22Rv1 (cell line): ENCODE data around the gene UBASH3A.

Source experiments
- ZFX ChIP-seq: fragments of 450-650 bp; IDR thresholded peaks from 2 replicates; pipeline ENCODE4 v1.6.1; 2017; ENCODE audit warnings: antibody characterized with exemption, borderline replicate concordance
- TF ChIP-seq, protein P1 (sequence below): fragments of 450-650 bp; IDR thresholded peaks from 2 replicates; pipeline ENCODE4 v1.5.1; 2017; ENCODE audit warnings: mild to moderate bottlenecking

DNA sequence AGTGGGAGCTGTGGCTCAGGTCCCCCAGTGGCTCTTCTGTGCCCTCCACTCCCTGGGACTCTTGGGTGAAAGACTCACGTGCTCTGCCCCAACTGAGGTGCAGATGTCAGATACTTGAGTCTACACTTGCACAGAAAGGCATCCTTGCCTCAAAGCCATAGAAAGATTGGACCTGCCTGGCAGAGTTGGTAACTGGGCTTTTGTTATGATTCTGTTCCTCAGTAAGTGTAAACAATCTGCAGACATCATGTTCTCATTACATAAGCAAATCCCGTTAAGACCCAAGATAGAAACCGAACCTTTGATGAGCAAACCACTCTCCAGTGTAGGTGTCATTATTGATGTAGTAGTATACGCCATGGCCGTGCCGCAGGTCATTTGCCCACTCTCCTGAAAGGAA is 82.4 kb downstream of the UBASH3A start:
- TF ChIP-seq, protein P1, sequence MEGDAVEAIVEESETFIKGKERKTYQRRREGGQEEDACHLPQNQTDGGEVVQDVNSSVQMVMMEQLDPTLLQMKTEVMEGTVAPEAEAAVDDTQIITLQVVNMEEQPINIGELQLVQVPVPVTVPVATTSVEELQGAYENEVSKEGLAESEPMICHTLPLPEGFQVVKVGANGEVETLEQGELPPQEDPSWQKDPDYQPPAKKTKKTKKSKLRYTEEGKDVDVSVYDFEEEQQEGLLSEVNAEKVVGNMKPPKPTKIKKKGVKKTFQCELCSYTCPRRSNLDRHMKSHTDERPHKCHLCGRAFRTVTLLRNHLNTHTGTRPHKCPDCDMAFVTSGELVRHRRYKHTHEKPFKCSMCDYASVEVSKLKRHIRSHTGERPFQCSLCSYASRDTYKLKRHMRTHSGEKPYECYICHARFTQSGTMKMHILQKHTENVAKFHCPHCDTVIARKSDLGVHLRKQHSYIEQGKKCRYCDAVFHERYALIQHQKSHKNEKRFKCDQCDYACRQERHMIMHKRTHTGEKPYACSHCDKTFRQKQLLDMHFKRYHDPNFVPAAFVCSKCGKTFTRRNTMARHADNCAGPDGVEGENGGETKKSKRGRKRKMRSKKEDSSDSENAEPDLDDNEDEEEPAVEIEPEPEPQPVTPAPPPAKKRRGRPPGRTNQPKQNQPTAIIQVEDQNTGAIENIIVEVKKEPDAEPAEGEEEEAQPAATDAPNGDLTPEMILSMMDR = no peak
- TF ChIP-seq ZFX = no peak
